Endothelial cell of umbilical vein (primary cell): ENCODE measurements around the gene MECR. TPM values are rescaled to one million over a fixed set of nuclear protein-coding genes. Genes with fewer than 3 reads are reported as not detected.

Source experiments
- BruUV-seq: library from RNA; stranded (reverse); fragments of 400-500 nt; replicated peaks from 2 replicates; lab custom pipeline; 2021; lab: Mats Ljungman, UMichigan
- CTCF ChIA-PET: fragments of 300-600, 350-600 bp; sonication (Branson Sonifier 250); formaldehyde crosslinking; loops from one replicate; lab custom pipeline; 2021; ENCODE audit warnings: antibody characterized with exemption, inconsistent platforms; lab: Charles Lee
- POLR2A ChIA-PET: fragments of 300-600, 350-600 bp; sonication (Branson Sonifier 250); formaldehyde crosslinking; loops from one replicate; lab custom pipeline; 2021; ENCODE audit warnings: antibody characterized with exemption, inconsistent platforms; lab: Charles Lee
- DNase-seq: peaks from one replicate; pipeline ENCODE4 v3.0.0-alpha.2; 2011; ENCODE audit warnings: low read depth, low spot score
- FAIRE-seq: peaks from 2 replicates; lab custom pipeline; 2011; peaks lifted over from hg19 to GRCh38; lab: Jason Lieb, UNC
- H2AFZ ChIP-seq: 2 replicates; pipeline ENCODE4 v1.6.0; 2012; ENCODE audit warnings: low read depth, low read length, control low read depth, inconsistent platforms
- H3K27ac ChIP-seq: 2 replicates; pipeline ENCODE4 v1.5.1; 2011; ENCODE audit warnings: low read depth, mild to moderate bottlenecking, control low read depth, low read length, moderate library complexity; ENCODE audit not compliant: insufficient read depth
- H3K27me3 ChIP-seq, 2 experiments: 2 replicates each; pipeline versions ENCODE4 v1.6.0 to v1.6.1; 2011; ENCODE audit warnings: low read length in 2 of 2, mixed read lengths in 1 of 2; ENCODE audit not compliant: control insufficient read depth in 2 of 2, insufficient read depth in 2 of 2
- H3K36me3 ChIP-seq, 2 experiments: 2 replicates in 1 of 2; 3 replicates in 1 of 2; pipeline ENCODE4 v1.5.1; 2011; ENCODE audit warnings: low read length in 2 of 2, mild to moderate bottlenecking in 1 of 2, moderate library complexity in 1 of 2; ENCODE audit not compliant: control insufficient read depth in 2 of 2, insufficient read depth in 2 of 2; ENCODE audit errors: extremely low read depth in 1 of 2
- H3K4me1 ChIP-seq: 3 replicates; pipeline ENCODE4 v1.5.1; 2011; ENCODE audit warnings: mild to moderate bottlenecking, low read length; ENCODE audit not compliant: control insufficient read depth, insufficient read depth; ENCODE audit errors: extremely low read depth
- H3K4me2 ChIP-seq: 2 replicates; pipeline ENCODE4 v1.6.1; 2011; ENCODE audit warnings: low read length, control low read depth, mixed read lengths; ENCODE audit not compliant: insufficient read depth
- H3K4me3 ChIP-seq, 3 experiments: fragments of 200-600 bp in 1 of 3; sonication (generic), shearing (Covaris generic) in 1 of 3; replicated peaks in 1 of 3; 2 replicates each; pipeline ENCODE4 v1.5.1; 2011 to 2016; ENCODE audit warnings: control low read depth in 3 of 3, low read length in 3 of 3, mild to moderate bottlenecking in 2 of 3, inconsistent platforms in 1 of 3, low read depth in 1 of 3, moderate library complexity in 1 of 3; ENCODE audit not compliant: insufficient read depth in 1 of 3
- H3K79me2 ChIP-seq: 2 replicates; pipeline ENCODE4 v1.6.0; 2012; ENCODE audit warnings: low read length, inconsistent platforms; ENCODE audit not compliant: control insufficient read depth, insufficient read depth
- H3K9ac ChIP-seq: replicated peaks from 2 replicates; pipeline ENCODE3; 2011; ENCODE audit warnings: low read length, control low read depth; ENCODE audit not compliant: insufficient read depth; ENCODE audit errors: extremely low read depth
- H3K9me1 ChIP-seq: replicated peaks from 3 replicates; pipeline ENCODE4 v1.6.0; 2011; ENCODE audit warnings: mild to moderate bottlenecking, low read length; ENCODE audit not compliant: control insufficient read depth, insufficient read depth; ENCODE audit errors: extremely low read depth
- H3K9me3 ChIP-seq: replicated peaks from 2 replicates; pipeline ENCODE4 v1.5.1; 2012; ENCODE audit warnings: low read length, inconsistent platforms; ENCODE audit not compliant: control insufficient read depth, insufficient read depth
- H4K20me1 ChIP-seq: replicated peaks from 2 replicates; pipeline ENCODE3; 2011; ENCODE audit warnings: mild to moderate bottlenecking, low read length; ENCODE audit not compliant: control insufficient read depth, insufficient read depth; ENCODE audit errors: extremely low read depth
- EZH2 ChIP-seq: IDR thresholded peaks from 2 replicates; pipeline ENCODE4 v1.6.1; 2012; ENCODE audit warnings: borderline replicate concordance, low read depth, mild to moderate bottlenecking, moderate library complexity, low read length, inconsistent platforms; ENCODE audit not compliant: severe bottlenecking
- FOS ChIP-seq: IDR thresholded peaks from 2 replicates; pipeline ENCODE4 v1.6.1; 2011; ENCODE audit warnings: mild to moderate bottlenecking, low read length, moderate library complexity, borderline replicate concordance; ENCODE audit not compliant: insufficient read depth
- GATA2 ChIP-seq: IDR thresholded peaks from 2 replicates; pipeline ENCODE4 v1.7.0; 2011; ENCODE audit warnings: low read depth, mild to moderate bottlenecking, moderate library complexity, mixed read lengths, low read length; ENCODE audit not compliant: insufficient read length, insufficient read depth
- JUN ChIP-seq: IDR thresholded peaks from 2 replicates; pipeline ENCODE4 v1.6.1; 2011; ENCODE audit warnings: borderline replicate concordance, low read depth; ENCODE audit not compliant: insufficient read length, insufficient read depth
- MYC ChIP-seq: IDR thresholded peaks from one replicate; pipeline ENCODE4 v1.6.1; 2011; ENCODE audit warnings: mild to moderate bottlenecking, low read depth, low read length
- POLR2A ChIP-seq: IDR thresholded peaks from 2 replicates; pipeline ENCODE4 v1.6.1; 2012; ENCODE audit warnings: low read depth, mild to moderate bottlenecking, control low read depth, low read length
- POLR2AphosphoS5 ChIP-seq: IDR thresholded peaks from 2 replicates; pipeline ENCODE4 v1.6.1; 2012; ENCODE audit warnings: low read depth, mild to moderate bottlenecking, control low read depth, low read length, moderate library complexity; ENCODE audit not compliant: insufficient read depth
- dilution Hi-C: fragments of 300-500 bp; cut with MboI; formaldehyde crosslinking; loops from one replicate; pipeline ENCODE4 v1.15.0; 2019; ENCODE audit warnings: low sequenced_read_pairs; ENCODE audit not compliant: extremely low pct_ligation_motif_present
- intact Hi-C: fragments of 100-400 bp; cut with micrococcal nuclease; formaldehyde crosslinking; loops from one replicate; pipeline ENCODE4 v1.10.0; 2022
- polyA plus RNA-seq, 4 experiments: library from polyadenylated mRNA; depleted of rRNA in 3 of 4; stranded (reverse) in 3 of 4; unstranded in 1 of 4; fragments of >200 nt; gene quantifications; 2 replicates each; pipeline versions ENCODE4 v1.2.1 to v1.2.3, GENCODE V29; 2011 to 2012; ENCODE audit warnings: missing spikeins in 1 of 4
- total RNA-seq: library from RNA; stranded (reverse); gene quantifications from 2 replicates; pipeline ENCODE4 v1.2.3, GENCODE V29; 2021
- TF ChIP-seq, protein P1 (sequence below), 2 donors: IDR thresholded peaks; 1 replicate in 1 of 2; 2 replicates in 1 of 2; pipeline ENCODE4 v1.5.1; 2011; ENCODE audit warnings: low read length in 2 of 2, mild to moderate bottlenecking in 2 of 2, moderate library complexity in 2 of 2, control low read depth in 1 of 2, inconsistent platforms in 1 of 2, low read depth in 1 of 2; ENCODE audit not compliant: insufficient read depth in 1 of 2; ENCODE audit errors: extremely low read depth in 1 of 2
- TF ChIP-seq, protein P2 (sequence below): IDR thresholded peaks from 2 replicates; pipeline ENCODE4 v1.6.1; 2011; ENCODE audit not compliant: insufficient read depth, insufficient read length

Gene MECR
- total and polyA plus RNA-seq, 2 donors (not counting 3 experiments of a cell fraction or from before 2014, with no cell fraction given): 24.6 to 30.1 TPM

DNA sequence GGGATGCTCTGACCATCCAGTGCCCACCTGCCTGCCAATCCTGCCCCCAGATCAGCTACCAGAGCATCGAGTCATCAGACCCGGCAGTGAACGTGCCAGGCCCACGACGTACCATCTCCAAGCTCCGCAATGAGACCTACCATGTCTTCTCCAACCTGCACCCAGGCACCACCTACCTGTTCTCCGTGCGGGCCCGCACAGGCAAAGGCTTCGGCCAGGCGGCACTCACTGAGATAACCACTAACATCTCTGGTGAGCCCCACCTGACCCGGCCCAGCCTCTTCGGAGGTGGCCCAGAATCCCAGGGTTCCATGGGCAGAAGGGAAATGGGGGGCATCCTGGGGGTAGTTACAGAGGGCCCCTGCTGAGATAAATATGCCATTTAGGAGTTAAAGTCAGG lies 48.7 kb upstream of the MECR start:
- intact Hi-C loops (no loop called here), dilution Hi-C loops (no loop called here)
- H2AFZ ChIP-seq: no peak overlapping the region
- H4K20me1 ChIP-seq: no peaks in the 10 kb centered on the region
- no peaks in the 10 kb centered on the region for H3K36me3 ChIP-seq
- no peak overlapping the region for H3K4me3 ChIP-seq
- no peaks in the 10 kb centered on the region for H3K9me3 ChIP-seq
- ChIA-PET CTCF (no interaction called here), POLR2A (no interaction called here)
- no peaks in the 10 kb centered on the region for H3K9me1 ChIP-seq
- FAIRE-seq: no peak
- DNase-seq: no peak
- H3K27me3 ChIP-seq: no peaks in the 10 kb centered on the region
- TF ChIP-seq EZH2 (no peak), GATA2 (no peak), JUN (no peak), MYC (no peak), POLR2AphosphoS5 (no peak), FOS (no peak), POLR2A (no peak)
- TF ChIP-seq, protein P1, sequence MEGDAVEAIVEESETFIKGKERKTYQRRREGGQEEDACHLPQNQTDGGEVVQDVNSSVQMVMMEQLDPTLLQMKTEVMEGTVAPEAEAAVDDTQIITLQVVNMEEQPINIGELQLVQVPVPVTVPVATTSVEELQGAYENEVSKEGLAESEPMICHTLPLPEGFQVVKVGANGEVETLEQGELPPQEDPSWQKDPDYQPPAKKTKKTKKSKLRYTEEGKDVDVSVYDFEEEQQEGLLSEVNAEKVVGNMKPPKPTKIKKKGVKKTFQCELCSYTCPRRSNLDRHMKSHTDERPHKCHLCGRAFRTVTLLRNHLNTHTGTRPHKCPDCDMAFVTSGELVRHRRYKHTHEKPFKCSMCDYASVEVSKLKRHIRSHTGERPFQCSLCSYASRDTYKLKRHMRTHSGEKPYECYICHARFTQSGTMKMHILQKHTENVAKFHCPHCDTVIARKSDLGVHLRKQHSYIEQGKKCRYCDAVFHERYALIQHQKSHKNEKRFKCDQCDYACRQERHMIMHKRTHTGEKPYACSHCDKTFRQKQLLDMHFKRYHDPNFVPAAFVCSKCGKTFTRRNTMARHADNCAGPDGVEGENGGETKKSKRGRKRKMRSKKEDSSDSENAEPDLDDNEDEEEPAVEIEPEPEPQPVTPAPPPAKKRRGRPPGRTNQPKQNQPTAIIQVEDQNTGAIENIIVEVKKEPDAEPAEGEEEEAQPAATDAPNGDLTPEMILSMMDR (IDR thresholded peaks at IDR 0.05; ENCODE audit: extremely low read depth in 1 of 2, insufficient read depth in 1 of 2, low read depth in 1 of 2, low read length in 2 of 2): no peak
- TF ChIP-seq, protein P2, sequence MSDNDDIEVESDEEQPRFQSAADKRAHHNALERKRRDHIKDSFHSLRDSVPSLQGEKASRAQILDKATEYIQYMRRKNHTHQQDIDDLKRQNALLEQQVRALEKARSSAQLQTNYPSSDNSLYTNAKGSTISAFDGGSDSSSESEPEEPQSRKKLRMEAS: no peak
- no peaks in the 10 kb centered on the region for H3K4me1 ChIP-seq
- BruUV-seq: no TSS peak
- H3K27ac ChIP-seq: no peak overlapping the region
- no peaks in the 10 kb centered on the region for H3K79me2 ChIP-seq
- H3K9ac ChIP-seq: no peak overlapping the region
- H3K4me2 ChIP-seq: no peak overlapping the region
